DND-41 (cell line): ENCODE data around the gene IL6R.

ENCODE experiments used
- CTCF ChIP-seq: IDR thresholded peaks from 2 replicates; pipeline ENCODE4 v1.5.1; 2012; ENCODE audit warnings: borderline replicate concordance, low read length, moderate library complexity, mild to moderate bottlenecking; ENCODE audit not compliant: poor library complexity, severe bottlenecking; ENCODE audit errors: extremely low read depth
- EZH2 ChIP-seq: IDR thresholded peaks from 3 replicates; pipeline ENCODE4 v1.6.1; 2012; ENCODE audit warnings: borderline replicate concordance, low read depth, mild to moderate bottlenecking, moderate library complexity, low read length, inconsistent platforms; ENCODE audit not compliant: severe bottlenecking

DNA sequence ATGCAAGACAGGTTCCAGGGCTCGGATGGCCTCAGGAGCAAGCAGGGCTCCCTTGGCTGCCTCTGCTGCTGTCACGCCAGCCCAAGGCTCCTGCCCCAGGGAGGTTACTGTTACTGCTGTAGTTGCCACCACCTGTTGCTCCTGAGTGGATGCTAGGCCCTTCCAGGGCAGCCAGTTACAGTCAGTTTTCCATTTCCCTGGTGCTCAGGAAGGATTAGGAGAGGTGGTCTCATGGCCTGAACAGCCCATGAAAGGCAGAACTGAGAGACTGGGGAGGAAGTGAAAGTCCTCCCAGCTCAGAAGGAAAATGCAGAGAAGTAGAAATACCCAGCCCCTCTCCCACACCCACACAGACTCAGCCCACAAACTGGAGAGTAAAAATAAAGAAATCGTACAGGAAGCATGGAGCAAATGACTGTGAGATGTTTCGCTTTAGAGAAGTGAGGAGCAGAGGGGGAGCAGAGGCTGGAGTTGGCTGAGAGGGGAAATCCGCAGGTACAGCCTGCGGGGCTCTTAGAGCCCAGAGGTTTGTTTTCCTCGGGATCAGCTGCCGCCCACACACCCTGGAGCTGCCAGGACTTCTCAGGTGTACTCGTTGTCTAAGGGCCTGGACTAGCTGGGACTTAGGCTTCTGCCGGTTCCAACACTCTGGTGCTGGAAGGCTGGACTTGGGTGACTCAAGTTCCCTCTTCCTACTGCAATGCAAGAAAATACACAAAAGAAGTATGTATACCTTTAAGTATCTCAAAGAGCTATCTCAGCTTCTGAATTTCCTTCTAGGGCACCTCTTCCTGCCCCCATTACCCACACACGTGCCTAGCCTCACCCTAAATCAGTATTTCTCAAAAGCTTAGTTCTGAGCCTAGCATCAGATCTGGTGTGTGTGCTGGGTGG is 2.3 kb downstream of the IL6R start:
- TF ChIP-seq CTCF: no peak
- no peak for TF ChIP-seq EZH2
